IMR-90 (cell line): Measurements from ENCODE around the gene RAB4B.

Experiments used
- MAFK ChIP-seq: IDR thresholded peaks from 2 replicates; pipeline ENCODE4 v1.6.1; 2012; ENCODE audit warnings: low read depth, low read length, improper control_type of control experiment
- RAD21 ChIP-seq: IDR thresholded peaks from 2 replicates; pipeline ENCODE4 v1.6.1; 2012; ENCODE audit warnings: low read length, improper control_type of control experiment
- RFX5 ChIP-seq: IDR thresholded peaks from 2 replicates; pipeline ENCODE4 v1.8.0; 2012; ENCODE audit warnings: low read depth, mild to moderate bottlenecking, low read length, moderate library complexity
- TF ChIP-seq, protein P1 (sequence below): conservative IDR thresholded peaks from 2 replicates; pipeline ENCODE4 v1.5.1; 2012; ENCODE audit warnings: mild to moderate bottlenecking, low read depth, low read length, improper control_type of control experiment
- TF ChIP-seq, protein P2 (sequence below): fragments of 150-350 bp; IDR thresholded peaks from 2 replicates; pipeline ENCODE4 v1.6.1; 2017; ENCODE audit warnings: mild to moderate bottlenecking, antibody characterized with exemption, low read length, low read depth

- TF ChIP-seq RAD21 (no peak), RFX5 (no peak), MAFK (no peak)
- TF ChIP-seq, protein P1, sequence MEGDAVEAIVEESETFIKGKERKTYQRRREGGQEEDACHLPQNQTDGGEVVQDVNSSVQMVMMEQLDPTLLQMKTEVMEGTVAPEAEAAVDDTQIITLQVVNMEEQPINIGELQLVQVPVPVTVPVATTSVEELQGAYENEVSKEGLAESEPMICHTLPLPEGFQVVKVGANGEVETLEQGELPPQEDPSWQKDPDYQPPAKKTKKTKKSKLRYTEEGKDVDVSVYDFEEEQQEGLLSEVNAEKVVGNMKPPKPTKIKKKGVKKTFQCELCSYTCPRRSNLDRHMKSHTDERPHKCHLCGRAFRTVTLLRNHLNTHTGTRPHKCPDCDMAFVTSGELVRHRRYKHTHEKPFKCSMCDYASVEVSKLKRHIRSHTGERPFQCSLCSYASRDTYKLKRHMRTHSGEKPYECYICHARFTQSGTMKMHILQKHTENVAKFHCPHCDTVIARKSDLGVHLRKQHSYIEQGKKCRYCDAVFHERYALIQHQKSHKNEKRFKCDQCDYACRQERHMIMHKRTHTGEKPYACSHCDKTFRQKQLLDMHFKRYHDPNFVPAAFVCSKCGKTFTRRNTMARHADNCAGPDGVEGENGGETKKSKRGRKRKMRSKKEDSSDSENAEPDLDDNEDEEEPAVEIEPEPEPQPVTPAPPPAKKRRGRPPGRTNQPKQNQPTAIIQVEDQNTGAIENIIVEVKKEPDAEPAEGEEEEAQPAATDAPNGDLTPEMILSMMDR: no peak
- TF ChIP-seq, protein P2, sequence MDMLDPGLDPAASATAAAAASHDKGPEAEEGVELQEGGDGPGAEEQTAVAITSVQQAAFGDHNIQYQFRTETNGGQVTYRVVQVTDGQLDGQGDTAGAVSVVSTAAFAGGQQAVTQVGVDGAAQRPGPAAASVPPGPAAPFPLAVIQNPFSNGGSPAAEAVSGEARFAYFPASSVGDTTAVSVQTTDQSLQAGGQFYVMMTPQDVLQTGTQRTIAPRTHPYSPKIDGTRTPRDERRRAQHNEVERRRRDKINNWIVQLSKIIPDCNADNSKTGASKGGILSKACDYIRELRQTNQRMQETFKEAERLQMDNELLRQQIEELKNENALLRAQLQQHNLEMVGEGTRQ: no peak
These were observed 30.5 kb upstream of the RAB4B start for GRCh38 chr19:40747536-40747935.
